Measurements from ENCODE around the gene OCIAD2.

DNA sequence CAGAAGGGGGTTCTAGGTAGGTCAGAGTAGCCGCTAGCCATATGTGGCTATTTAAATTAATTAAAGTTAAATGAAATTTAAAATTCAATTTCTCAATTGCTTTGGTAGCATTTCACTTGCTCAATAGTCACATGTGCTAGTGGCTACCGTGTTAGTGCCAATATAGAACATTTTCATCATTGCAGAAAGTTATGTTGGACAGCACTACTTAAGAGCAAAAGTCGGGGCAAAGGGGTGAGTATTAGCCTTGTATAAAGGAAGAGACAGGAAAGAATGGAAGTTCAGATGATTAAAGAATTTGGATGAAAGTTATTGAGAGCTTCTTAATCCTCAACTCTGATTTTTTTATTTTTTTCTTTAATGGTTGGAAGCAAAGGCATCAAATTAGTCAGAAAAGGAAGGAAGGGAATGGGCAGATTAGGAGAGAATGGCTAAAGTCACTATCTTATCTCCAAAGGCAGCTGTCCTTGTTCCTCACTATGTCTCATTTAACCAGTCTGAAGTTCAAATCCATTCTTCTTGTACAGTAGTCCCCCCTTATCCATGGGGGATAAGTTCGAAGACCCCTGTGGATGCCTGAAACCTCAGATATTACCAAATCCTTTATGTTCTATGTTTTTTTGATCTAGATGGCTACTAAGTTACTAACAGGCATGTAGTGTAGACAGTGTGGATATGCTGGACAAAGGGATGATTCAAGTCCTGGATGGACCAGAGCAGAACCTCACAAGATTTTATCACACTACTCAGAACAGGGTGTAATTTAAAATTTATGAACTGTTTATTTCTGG, 52.8 kb downstream of the OCIAD2 start:
- TF ChIP-seq PKNOX1 (IDR thresholded peaks at IDR 0.05), result no peak
- no peak for TF ChIP-seq SUZ12 (IDR thresholded peaks at IDR 0.05)
- TF ChIP-seq FOXM1 (IDR thresholded peaks at IDR 0.05; ENCODE audit: borderline replicate concordance), result no peak
- no peak for TF ChIP-seq CTBP1 (IDR thresholded peaks at IDR 0.05; ENCODE audit: borderline replicate concordance)
- no peak for TF ChIP-seq ARNT (IDR thresholded peaks at IDR 0.05)
- no peak for TF ChIP-seq NFRKB (IDR thresholded peaks at IDR 0.05)
- TF ChIP-seq ELF4 (IDR thresholded peaks at IDR 0.05), result no peak
- no peak for TF ChIP-seq BHLHE40 (IDR thresholded peaks at IDR 0.05; ENCODE audit: borderline replicate concordance)
